HepG2 (cell line): ENCODE data around the gene RARA. TPM values are rescaled to one million over a fixed set of nuclear protein-coding genes. Genes with fewer than 3 reads are reported as not detected.

Experiments used
- ADNP ChIP-seq: sonication (generic); formaldehyde crosslinking; IDR thresholded peaks from 2 replicates; pipeline ENCODE4 v1.4.0; 2020; ENCODE audit warnings: missing genetic modification reagents
- JUN ChIP-seq: sonication (generic); formaldehyde crosslinking; IDR thresholded peaks from 2 replicates; pipeline ENCODE4 v1.4.0; 2020; ENCODE audit warnings: mild to moderate bottlenecking, missing genetic modification reagents
- MAFG ChIP-seq: sonication (generic); formaldehyde crosslinking; IDR thresholded peaks from 2 replicates; pipeline ENCODE4 v1.5.1; 2020; ENCODE audit warnings: mild to moderate bottlenecking, missing genetic modification reagents
- MED13 ChIP-seq: sonication (generic); formaldehyde crosslinking; IDR thresholded peaks from 2 replicates; pipeline ENCODE4 v1.5.0; 2020; ENCODE audit warnings: missing genetic modification reagents
- PCBP1 ChIP-seq: fragments of 200-400 bp; formaldehyde crosslinking; IDR thresholded peaks from 2 replicates; pipeline ENCODE4 v1.6.1; 2017; ENCODE audit warnings: mild to moderate bottlenecking, low read depth, low read length, borderline replicate concordance
- TMF1 ChIP-seq: sonication (generic); formaldehyde crosslinking; IDR thresholded peaks from 2 replicates; pipeline ENCODE4 v1.8.1; 2022; ENCODE audit warnings: low read depth, missing genetic modification reagents
- ZBTB39 ChIP-seq: sonication (generic); formaldehyde crosslinking; IDR thresholded peaks from 2 replicates; pipeline ENCODE4 v1.5.0; 2020; ENCODE audit warnings: missing genetic modification reagents
- ZC3H13 ChIP-seq: sonication (generic); formaldehyde crosslinking; IDR thresholded peaks from 2 replicates; pipeline ENCODE4 v1.8.1; 2023; ENCODE audit warnings: mild to moderate bottlenecking, missing genetic modification reagents, moderate library complexity
- ZFP37 ChIP-seq: sonication (generic); formaldehyde crosslinking; IDR thresholded peaks from 2 replicates; pipeline ENCODE4 v1.4.0; 2020; ENCODE audit warnings: missing genetic modification reagents, borderline replicate concordance
- ZNF275 ChIP-seq: sonication (generic); formaldehyde crosslinking; IDR thresholded peaks from 2 replicates; pipeline ENCODE4 v1.8.0; 2022; ENCODE audit warnings: missing genetic modification reagents, mild to moderate bottlenecking, inconsistent platforms, borderline replicate concordance
- ZNF33B ChIP-seq: sonication (generic); formaldehyde crosslinking; IDR thresholded peaks from 2 replicates; pipeline ENCODE4 v1.5.1; 2020; ENCODE audit warnings: mild to moderate bottlenecking, missing genetic modification reagents
- ZNF550 ChIP-seq: sonication (generic); formaldehyde crosslinking; IDR thresholded peaks from 2 replicates; pipeline ENCODE4 v1.4.0; 2020; ENCODE audit warnings: mild to moderate bottlenecking, missing genetic modification reagents, borderline replicate concordance
- ZNF629 ChIP-seq: sonication (generic); formaldehyde crosslinking; conservative IDR thresholded peaks from 2 replicates; pipeline ENCODE4 v1.5.0; 2020; ENCODE audit warnings: missing genetic modification reagents
- ZNF879 ChIP-seq: sonication (generic); formaldehyde crosslinking; IDR thresholded peaks from 2 replicates; pipeline ENCODE4 v1.8.1; 2023; ENCODE audit warnings: missing genetic modification reagents
- ZSCAN30 ChIP-seq: sonication (generic); formaldehyde crosslinking; IDR thresholded peaks from 2 replicates; pipeline ENCODE4 v1.5.0; 2020; ENCODE audit warnings: mild to moderate bottlenecking, missing genetic modification reagents
- ZSCAN5A ChIP-seq: sonication (generic); formaldehyde crosslinking; IDR thresholded peaks from 2 replicates; pipeline ENCODE4 v1.8.0; 2022; ENCODE audit warnings: mild to moderate bottlenecking, missing genetic modification reagents, borderline replicate concordance
- polyA plus RNA-seq, 8 experiments: library from polyadenylated mRNA; depleted of rRNA in 3 of 8; stranded (reverse) in 7 of 8; unstranded in 1 of 8; fragments of >200 nt; fragmentation: Illumina TruSeq in 4 of 8; extraction: Trizol in 4 of 8; gene quantifications; 2 replicates each; pipeline versions ENCODE4 v1.2.1 to v1.2.3, GENCODE V29; 2011 to 2016; ENCODE audit warnings: low read depth in 4 of 8, missing spikeins in 1 of 8, mixed read lengths in 1 of 8; ENCODE audit not compliant: insufficient read depth in 1 of 8
- total RNA-seq, 5 experiments: library from RNA; depleted of rRNA; stranded (reverse); fragments of >200 nt; fragmentation: Illumina TruSeq; extraction: Trizol; gene quantifications; 2 replicates each; pipeline ENCODE4 v1.2.3, GENCODE V29; 2016; ENCODE audit warnings: low read depth in 1 of 5
- TF ChIP-seq, protein P1 (sequence below): sonication (generic); formaldehyde crosslinking; conservative IDR thresholded peaks from 2 replicates; pipeline ENCODE4 v1.8.0; 2022; ENCODE audit warnings: low read depth, missing genetic modification reagents
- TF ChIP-seq, protein P2 (sequence below): sonication (generic); formaldehyde crosslinking; IDR thresholded peaks from 2 replicates; pipeline ENCODE4 v1.5.0; 2020; ENCODE audit warnings: mild to moderate bottlenecking, low read depth, missing genetic modification reagents, borderline replicate concordance
- TF ChIP-seq, protein P3 (sequence below), 2 experiments: sonication (generic) in 1 of 2; formaldehyde crosslinking in 1 of 2; IDR thresholded peaks; 2 replicates each; pipeline versions ENCODE4 v1.4.0 to v1.6.1; 2018 to 2020; ENCODE audit warnings: missing genetic modification reagents in 2 of 2, borderline replicate concordance in 1 of 2, low read depth in 1 of 2, mild to moderate bottlenecking in 1 of 2, missing biosample characterization in 1 of 2

Gene RARA
- total and polyA plus RNA-seq, 2 of the 13 experiments (the other 11 are each of a cell fraction or from before 2014, with no cell fraction given): 6.4 to 8.6 TPM

- TF ChIP-seq, protein P1, sequence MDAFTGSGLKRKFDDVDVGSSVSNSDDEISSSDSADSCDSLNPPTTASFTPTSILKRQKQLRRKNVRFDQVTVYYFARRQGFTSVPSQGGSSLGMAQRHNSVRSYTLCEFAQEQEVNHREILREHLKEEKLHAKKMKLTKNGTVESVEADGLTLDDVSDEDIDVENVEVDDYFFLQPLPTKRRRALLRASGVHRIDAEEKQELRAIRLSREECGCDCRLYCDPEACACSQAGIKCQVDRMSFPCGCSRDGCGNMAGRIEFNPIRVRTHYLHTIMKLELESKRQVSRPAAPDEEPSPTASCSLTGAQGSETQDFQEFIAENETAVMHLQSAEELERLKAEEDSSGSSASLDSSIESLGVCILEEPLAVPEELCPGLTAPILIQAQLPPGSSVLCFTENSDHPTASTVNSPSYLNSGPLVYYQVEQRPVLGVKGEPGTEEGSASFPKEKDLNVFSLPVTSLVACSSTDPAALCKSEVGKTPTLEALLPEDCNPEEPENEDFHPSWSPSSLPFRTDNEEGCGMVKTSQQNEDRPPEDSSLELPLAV: no peak
- no peak for TF ChIP-seq ZBTB39
- TF ChIP-seq MAFG: no peak
- no peak for TF ChIP-seq ZNF629 (CRISPR knock-in tag)
- peak; percentile 63; the same call in 1 of the 2 replicates for TF ChIP-seq TMF1 (CRISPR knock-in tag)
- TF ChIP-seq PCBP1: no peak
- no peak for TF ChIP-seq ZFP37 (CRISPR knock-in tag)
- no peak for TF ChIP-seq ZNF879 (CRISPR knock-in tag)
- no peak for TF ChIP-seq ZNF550 (CRISPR knock-in tag)
- 0 out of 2 replicates have a peak, but pooled peaks have one; percentile 32 for TF ChIP-seq ZNF33B
- TF ChIP-seq ADNP (CRISPR knock-in tag): no peak
- TF ChIP-seq MED13: no peak
- no peak for TF ChIP-seq ZNF275
- TF ChIP-seq ZC3H13 (CRISPR knock-in tag): peak; percentile 38; the same call in 1 of the 2 replicates
- TF ChIP-seq ZSCAN5A (CRISPR knock-in tag): peak; percentile 81; the same call in 1 of the 2 replicates
- TF ChIP-seq, protein P2, sequence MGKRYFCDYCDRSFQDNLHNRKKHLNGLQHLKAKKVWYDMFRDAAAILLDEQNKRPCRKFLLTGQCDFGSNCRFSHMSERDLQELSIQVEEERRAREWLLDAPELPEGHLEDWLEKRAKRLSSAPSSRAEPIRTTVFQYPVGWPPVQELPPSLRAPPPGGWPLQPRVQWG: no peak
- no peak for TF ChIP-seq JUN (CRISPR knock-in tag)
- TF ChIP-seq ZSCAN30 (CRISPR knock-in tag): no peak
- TF ChIP-seq, protein P3, sequence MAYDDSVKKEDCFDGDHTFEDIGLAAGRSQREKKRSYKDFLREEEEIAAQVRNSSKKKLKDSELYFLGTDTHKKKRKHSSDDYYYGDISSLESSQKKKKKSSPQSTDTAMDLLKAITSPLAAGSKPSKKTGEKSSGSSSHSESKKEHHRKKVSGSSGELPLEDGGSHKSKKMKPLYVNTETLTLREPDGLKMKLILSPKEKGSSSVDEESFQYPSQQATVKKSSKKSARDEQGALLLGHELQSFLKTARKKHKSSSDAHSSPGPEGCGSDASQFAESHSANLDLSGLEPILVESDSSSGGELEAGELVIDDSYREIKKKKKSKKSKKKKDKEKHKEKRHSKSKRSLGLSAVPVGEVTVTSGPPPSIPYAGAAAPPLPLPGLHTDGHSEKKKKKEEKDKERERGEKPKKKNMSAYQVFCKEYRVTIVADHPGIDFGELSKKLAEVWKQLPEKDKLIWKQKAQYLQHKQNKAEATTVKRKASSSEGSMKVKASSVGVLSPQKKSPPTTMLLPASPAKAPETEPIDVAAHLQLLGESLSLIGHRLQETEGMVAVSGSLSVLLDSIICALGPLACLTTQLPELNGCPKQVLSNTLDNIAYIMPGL (CRISPR knock-in tag; IDR thresholded peaks at IDR 0.05; ENCODE audit: borderline replicate concordance in 1 of 2, low read depth in 1 of 2): peak; percentile 60 to 62; a peak in 2 of 4 replicates
Measured at GRCh38 chr17:40352779-40353394, 43.9 kb downstream of the RARA start (continued).
